Left lung (tissue), 10 donors: ENCODE results near the gene POLD4. TPM values are rescaled to one million over a fixed set of nuclear protein-coding genes. Genes with fewer than 3 reads are reported as not detected.

Source experiments
- ATAC-seq: fragments of 200-7000 bp; cut with Tn5 transposase; one replicate; pipeline ENCODE4 v1.9.1; 2020; ENCODE audit warnings: moderate library complexity
- DNase-seq, 4 donors: peaks; one replicate each; pipeline ENCODE4 v3.0.0-alpha.2; 2013 to 2020
- H3K27ac ChIP-seq, 2 donors: fragments of 200-600 bp; sonication (generic) in 1 of 2; one replicate each; pipeline versions ENCODE4 v1.5.0 to v1.8.0; 2020 to 2021
- H3K27me3 ChIP-seq, 2 donors: fragments of 200-600 bp; sonication (generic) in 1 of 2; one replicate each; pipeline versions ENCODE4 v1.5.0 to v1.8.0; 2020 to 2021
- H3K36me3 ChIP-seq, 2 donors: fragments of 200-600 bp; sonication (generic) in 1 of 2; one replicate each; pipeline versions ENCODE4 v1.5.0 to v1.8.0; 2020 to 2021
- H3K4me1 ChIP-seq, 2 donors: fragments of 200-600 bp; one replicate each; pipeline ENCODE4 v1.8.0; 2021
- H3K4me3 ChIP-seq, 2 donors: fragments of 200-600 bp; sonication (generic) in 1 of 2; one replicate each; pipeline versions ENCODE4 v1.5.0 to v1.8.0; 2020 to 2021; ENCODE audit warnings: mild to moderate bottlenecking in 1 of 2
- H3K9me3 ChIP-seq, 2 donors: fragments of 200-600 bp; sonication (generic) in 1 of 2; one replicate each; pipeline versions ENCODE4 v1.5.0 to v1.8.0; 2020 to 2021
- CTCF ChIP-seq, 2 donors: fragments of 200-600 bp; sonication (generic) in 1 of 2; IDR thresholded peaks; one replicate each; pipeline versions ENCODE4 v1.5.0 to v1.8.0; 2021; ENCODE audit warnings: antibody characterized with exemption in 2 of 2
- intact Hi-C, 2 donors: fragments of 100-400 bp; cut with DNase I; formaldehyde crosslinking; loops; one replicate each; pipeline versions ENCODE4 v1.11.2 to v1.14.2; 2022
- polyA plus RNA-seq, 6 donors: library from polyadenylated mRNA; unstranded; fragments of 120-200 nt; gene quantifications; one replicate each; pipeline ENCODE4 v1.2.1, GENCODE V29; 2013; ENCODE audit not compliant: insufficient read length in 6 of 6
- total RNA-seq, 2 donors: library from RNA; stranded (reverse); fragmentation: NEBNext Ultra II Directional; extraction: Animal tissue kit (Norgen Biotek cat#: 25700); gene quantifications; one replicate each; pipeline ENCODE4 v1.2.1, GENCODE V29; 2021
- donor health status: DM: no; HTN: yes; CAD: no.
- donor health status: DM: no; HTN: no; CAD: no.

The POLD4 gene
- total and polyA plus RNA-seq, 8 donors, result 26.7 to 77.3 (median 33.8) TPM

- no peaks in the 10 kb centered on the region for H3K27me3 ChIP-seq
- H3K27ac ChIP-seq, result no peak overlapping the region
- H3K4me1 ChIP-seq, result peaks cover 5 to 26% of the 10 kb centered on the region in 2 donors
- DNase-seq (peak in 1 of 4 donors; percentile 45), ATAC-seq (peak; percentile 7)
- H3K36me3 ChIP-seq, result peaks cover 0 to 12% of the 10 kb centered on the region in 2 donors
- no peak overlapping the region for H3K4me3 ChIP-seq
- no peaks in the 10 kb centered on the region for H3K9me3 ChIP-seq
- peak in 1 of 2 donors; percentile 42 for TF ChIP-seq CTCF (IDR thresholded peaks at IDR 0.05)
- intact Hi-C loops, result loop anchor here in 1 of 2 donors (5.0 kb wide), 1 partner anchor 37 kb away; the partner anchor contains the start of gene POLD4
These were observed 36.1 kb upstream of the POLD4 start for GRCh38 chr11:67389477-67389876.

GRCh38 chr11:67387518-67387917 is 34.2 kb upstream of the POLD4 start:
- peaks cover 2 to 15% of the 10 kb centered on the region in 2 donors for H3K4me1 ChIP-seq
- no peaks in the 10 kb centered on the region for H3K36me3 ChIP-seq
- H3K27me3 ChIP-seq, result no peaks in the 10 kb centered on the region
- DNase-seq, result no peak
- intact Hi-C loops, result loop anchor here in 1 of 2 donors (5.0 kb wide), 1 partner anchor 35 kb away; the partner anchor contains the start of gene POLD4
- no peaks in the 10 kb centered on the region for H3K9me3 ChIP-seq
- no peak for ATAC-seq
- no peak overlapping the region for H3K4me3 ChIP-seq
- H3K27ac ChIP-seq, result no peak overlapping the region
- TF ChIP-seq CTCF (IDR thresholded peaks at IDR 0.05), result no peak

GRCh38 chr11:67387069-67387468 is 33.7 kb upstream of the POLD4 start:
- Histone ChIP-seq H3K9me3 (no peaks in the 10 kb centered on the region), H3K27me3 (no peaks in the 10 kb centered on the region), H3K27ac (no peak overlapping the region), H3K36me3 (no peaks in the 10 kb centered on the region), H3K4me3 (no peak overlapping the region), H3K4me1 (peaks cover 4 to 15% of the 10 kb centered on the region in 2 donors)
- no peak for ATAC-seq
- no peak for TF ChIP-seq CTCF (IDR thresholded peaks at IDR 0.05)
- intact Hi-C loops, result loop anchor here in 1 of 2 donors (5.0 kb wide), 1 partner anchor 35 kb away; the partner anchor contains the start of gene POLD4
- no peak for DNase-seq

- ATAC-seq, result peak; percentile 10
- no peak overlapping the region for H3K27ac ChIP-seq
- intact Hi-C loops, result loop anchor here in 1 of 2 donors (5.0 kb wide), 1 partner anchor 33 kb away; the partner anchor contains the start of gene POLD4
These were observed 31.6 kb upstream of the POLD4 start for GRCh38 chr11:67384851-67385366.

More at GRCh38 chr11:67384851-67385366, 31.6 kb upstream of the POLD4 start:
- Histone ChIP-seq H3K9me3 (no peaks in the 10 kb centered on the region), H3K27me3 (no peaks in the 10 kb centered on the region), H3K4me1 (peaks cover 4 to 22% of the 10 kb centered on the region in 2 donors), H3K36me3 (no peaks in the 10 kb centered on the region), H3K4me3 (no peak overlapping the region)
- DNase-seq, result no peak
- no peak for TF ChIP-seq CTCF (IDR thresholded peaks at IDR 0.05)
